T-helper 2 cell treated with Interferon-gamma antibody and Interleukin-4, amounts not matched to agents 100 ng/mL and 5 ng/mL, for 36 hours (primary cell): ENCODE measurements around the gene CPA4. TPM values are rescaled to one million over a fixed set of nuclear protein-coding genes. Genes with fewer than 3 reads are reported as not detected.
"Not testable (repeated sequence)": the region's sequence is repeated elsewhere in the genome, so short reads cannot be mapped to it uniquely, and the experiment has no call there.

ENCODE experiments used
- intact Hi-C: fragments of 100-400 bp; cut with micrococcal nuclease; formaldehyde crosslinking; loops from one replicate; pipeline ENCODE4 v1.15.1; 2023
- total RNA-seq: library from RNA; stranded (reverse); gene quantifications from 2 replicates; pipeline ENCODE4 v1.2.3, GENCODE V29; 2022

Gene CPA4
- total RNA-seq, result not detected in 2 replicates

- intact Hi-C loops, result no loop called here
Observed at GRCh38 chr7:130292682-130293257, at the start of gene CPA4. TSS of gene CPA4 (plus strand) at chr7:130293161. CDS start at chr7:130293181, 20 bp downstream.

- intact Hi-C loops, result loop anchor here (2.0 kb wide), 1 partner anchor 589 kb away; no protein-coding TSS in a partner anchor
Observed at GRCh38 chr7:130243486-130243885, 49.5 kb upstream of the CPA4 start.

GRCh38 chr7:130246491-130246890, 46.5 kb upstream of the CPA4 start:
- intact Hi-C loops, result not testable (repeated sequence)

- intact Hi-C loops, result not testable (repeated sequence)
Observed at GRCh38 chr7:130248842-130249241, 44.1 kb upstream of the CPA4 start.

- intact Hi-C loops, result not testable (repeated sequence)
Observed at GRCh38 chr7:130249626-130250025, 43.3 kb upstream of the CPA4 start.

- intact Hi-C loops, result no loop called here
Observed at GRCh38 chr7:130254555-130254954, 38.4 kb upstream of the CPA4 start.

GRCh38 chr7:130256704-130257103, 36.3 kb upstream of the CPA4 start:
- intact Hi-C loops, result no loop called here

- intact Hi-C loops, result no loop called here
Observed at GRCh38 chr7:130258494-130259078, 34.4 kb upstream of the CPA4 start.

- intact Hi-C loops, result no loop called here
Observed at GRCh38 chr7:130262448-130262847, 30.5 kb upstream of the CPA4 start.

- intact Hi-C loops, result no loop called here
Observed at GRCh38 chr7:130263130-130263529, 29.8 kb upstream of the CPA4 start.

- intact Hi-C loops, result no loop called here
Observed at GRCh38 chr7:130266258-130266960, 26.6 kb upstream of the CPA4 start, which contains the start of gene CPA2. TSS of gene CPA2 (plus strand) at chr7:130266863. CDS start at chr7:130266882, 19 bp downstream.

GRCh38 chr7:130266961-130267321, 26.0 kb upstream of the CPA4 start:
- intact Hi-C loops, result no loop called here

GRCh38 chr7:130268463-130269317, 24.3 kb upstream of the CPA4 start:
- intact Hi-C loops, result no loop called here

GRCh38 chr7:130269318-130269694, 23.7 kb upstream of the CPA4 start:
- intact Hi-C loops, result no loop called here

- intact Hi-C loops, result no loop called here
Observed at GRCh38 chr7:130270947-130271800, 21.8 kb upstream of the CPA4 start.

GRCh38 chr7:130272381-130273080, 20.4 kb upstream of the CPA4 start:
- intact Hi-C loops, result no loop called here

- intact Hi-C loops, result no loop called here
Observed at GRCh38 chr7:130273081-130273932, 19.7 kb upstream of the CPA4 start.

GRCh38 chr7:130273933-130274255, 19.1 kb upstream of the CPA4 start:
- intact Hi-C loops, result no loop called here

- intact Hi-C loops, result no loop called here
Observed at GRCh38 chr7:130274296-130274695, 18.7 kb upstream of the CPA4 start.
